Activated naive CD4-positive, alpha-beta T cell treated with Interleukin-2 at 50 U/mL for 16 hours (primary cell): ENCODE results near the gene SIT1.

Experiments
- DNase-seq: peaks from one replicate; pipeline ENCODE4 v3.0.0-alpha.2; 2020

SIT1 gene, protein sequence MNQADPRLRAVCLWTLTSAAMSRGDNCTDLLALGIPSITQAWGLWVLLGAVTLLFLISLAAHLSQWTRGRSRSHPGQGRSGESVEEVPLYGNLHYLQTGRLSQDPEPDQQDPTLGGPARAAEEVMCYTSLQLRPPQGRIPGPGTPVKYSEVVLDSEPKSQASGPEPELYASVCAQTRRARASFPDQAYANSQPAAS

DNA sequence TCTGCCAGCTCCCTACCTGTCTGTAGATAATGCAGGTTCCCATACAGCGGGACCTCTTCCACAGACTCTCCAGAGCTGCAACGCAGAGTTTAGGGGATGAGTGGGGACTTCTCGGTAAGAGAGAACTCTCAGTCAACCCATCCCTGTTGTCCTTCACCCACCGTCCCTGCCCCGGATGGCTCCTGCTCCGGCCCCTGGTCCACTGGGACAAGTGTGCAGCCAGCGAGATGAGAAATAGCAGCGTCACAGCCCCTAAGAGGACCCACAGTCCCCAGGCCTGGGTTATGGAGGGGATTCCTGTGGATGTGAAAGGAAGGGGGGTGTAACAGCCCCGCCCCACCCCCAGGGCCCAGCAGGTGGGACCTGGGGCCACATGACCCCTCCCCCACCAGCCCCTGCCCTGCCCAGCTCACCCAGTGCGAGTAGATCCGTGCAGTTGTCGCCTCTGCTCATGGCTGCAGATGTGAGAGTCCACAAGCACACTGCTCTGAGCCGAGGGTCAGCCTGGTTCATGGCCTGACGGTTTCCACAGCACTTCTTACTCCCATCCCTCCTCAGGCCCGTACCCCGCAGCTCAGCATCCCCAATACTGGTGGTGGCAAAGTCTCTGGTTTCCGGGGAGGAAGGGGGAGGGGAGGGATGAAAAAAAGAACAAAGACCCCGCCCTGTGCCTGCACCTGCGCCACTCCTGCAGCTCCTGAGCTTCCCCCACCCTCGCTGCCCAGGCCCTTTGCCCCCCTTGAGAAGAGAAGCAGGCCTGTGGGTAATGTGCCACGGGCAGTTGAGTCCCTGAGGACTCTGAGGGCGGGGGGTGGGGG is at the start of gene SIT1:
Gene SIT1, minus strand, starts transcription at position 591 of the 818 bp plus-strand sequence. Its CDS starts 78 bp downstream, at position 513.
- no peak for DNase-seq

DNA sequence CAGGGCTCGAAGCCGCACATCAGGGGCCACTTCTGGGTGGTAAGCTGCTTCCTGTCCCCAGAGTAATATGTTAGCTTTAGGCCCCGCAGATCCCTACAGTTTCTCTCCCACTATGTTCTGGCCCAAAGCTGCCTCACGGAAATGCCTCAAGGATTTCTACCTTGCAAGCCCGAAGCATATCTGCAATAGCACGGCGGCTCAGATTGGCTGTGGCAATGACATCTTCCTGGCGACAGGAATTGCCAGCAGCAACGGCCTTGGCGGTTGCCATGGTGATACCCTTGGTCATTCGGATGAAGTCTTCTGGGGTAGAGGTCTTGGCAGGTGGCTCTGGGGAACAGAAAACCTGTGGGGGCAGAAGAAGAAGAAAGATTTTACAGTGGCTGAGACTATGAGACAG is 49.3 kb upstream of the SIT1 start:
- no peak for DNase-seq

DNA sequence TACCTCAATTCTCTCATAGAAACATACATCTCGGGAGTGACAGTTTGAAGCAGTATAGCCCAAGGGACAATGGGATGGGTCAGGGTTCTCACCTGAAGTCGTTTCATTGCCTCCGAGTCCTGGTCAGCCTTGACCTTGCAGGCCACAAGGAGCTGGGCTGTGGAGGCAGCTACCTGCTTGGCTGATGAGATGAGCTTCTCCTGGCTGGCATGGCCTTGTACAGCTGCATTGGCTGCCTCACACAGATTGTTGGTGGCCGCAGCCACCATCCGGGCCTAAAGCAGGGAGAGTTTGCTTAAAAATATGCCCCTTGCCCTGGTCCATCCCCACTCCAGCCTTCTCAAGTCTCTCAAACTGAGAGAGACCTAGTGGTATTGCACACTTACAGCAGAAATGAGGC is 47.5 kb upstream of the SIT1 start:
- no peak for DNase-seq

DNA sequence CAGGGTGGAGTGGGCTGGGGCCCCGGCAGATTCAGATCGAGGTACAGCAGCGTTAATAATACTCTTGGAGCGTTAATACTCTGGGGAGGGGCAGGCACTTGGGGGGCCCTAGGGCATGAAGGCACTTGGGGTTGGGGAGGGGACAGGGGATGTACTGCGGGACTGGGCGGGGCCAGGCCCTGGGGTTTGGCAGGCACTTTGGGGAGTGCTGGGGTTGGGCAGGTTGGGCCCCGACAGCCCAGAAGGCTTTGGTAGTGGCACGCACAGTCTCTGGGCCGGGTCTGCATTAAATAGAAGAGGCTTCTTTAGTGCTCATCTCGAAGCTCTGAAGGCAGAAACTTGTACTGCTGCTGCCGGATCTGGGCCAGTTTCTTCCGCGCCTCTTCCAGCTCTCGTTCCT is 46.8 kb upstream of the SIT1 start:
- DNase-seq: no peak

DNA sequence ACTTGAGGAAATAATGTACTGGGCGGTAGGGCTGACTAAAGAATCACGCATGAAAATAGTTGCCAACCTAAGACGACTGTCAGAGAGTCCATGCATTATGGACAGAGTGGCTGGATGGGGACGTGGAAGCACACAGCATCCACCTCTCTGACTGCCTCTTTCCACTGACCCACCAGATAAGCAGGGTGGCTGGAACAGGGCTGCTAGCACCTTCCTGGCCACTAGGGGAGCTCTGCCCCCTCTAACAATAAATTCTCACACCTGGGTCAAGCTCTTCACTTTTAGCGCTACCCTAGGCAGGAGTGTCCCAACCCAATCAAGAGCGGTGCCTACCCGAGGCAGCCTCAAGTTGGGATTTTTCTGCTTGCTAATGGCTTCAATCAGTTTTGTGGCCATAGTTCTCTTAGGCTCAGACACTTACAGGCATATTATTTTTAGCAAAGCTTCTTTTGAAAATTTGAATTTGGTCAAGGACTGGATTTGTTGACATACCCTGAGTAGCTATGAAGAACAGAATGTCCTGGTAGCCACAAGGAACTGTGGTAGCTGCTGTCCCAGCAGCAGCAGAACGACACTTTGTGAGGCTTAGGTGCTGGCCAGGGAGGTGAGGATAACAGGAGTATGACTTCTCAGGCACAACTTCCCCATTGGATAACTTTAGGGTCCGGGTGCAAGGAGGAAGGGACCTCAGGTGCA is 45.9 kb upstream of the SIT1 start:
- DNase-seq: peak; percentile 59

DNA sequence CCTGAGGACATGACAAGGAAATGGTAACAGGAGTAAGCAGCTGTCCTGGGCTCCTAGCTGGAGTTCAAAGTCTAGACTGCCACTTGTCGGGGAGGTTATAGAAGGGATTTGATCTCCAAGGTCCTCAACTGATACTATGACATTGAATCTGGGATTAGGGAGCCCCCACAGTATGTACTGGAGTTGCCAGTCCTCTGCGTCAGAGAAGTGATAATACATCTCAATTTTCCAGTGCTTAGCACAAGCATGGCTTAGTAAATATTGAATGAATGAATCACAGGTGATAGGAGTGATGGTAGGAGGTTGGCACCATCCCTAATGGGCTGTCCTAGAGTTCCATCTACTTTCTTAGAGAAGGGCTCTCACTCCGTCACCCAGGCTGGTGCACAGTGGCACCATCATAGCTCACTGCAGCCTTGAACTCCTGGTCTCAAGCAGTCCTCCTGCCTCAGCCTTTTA is 45.2 kb upstream of the SIT1 start:
- DNase-seq: no peak

DNA sequence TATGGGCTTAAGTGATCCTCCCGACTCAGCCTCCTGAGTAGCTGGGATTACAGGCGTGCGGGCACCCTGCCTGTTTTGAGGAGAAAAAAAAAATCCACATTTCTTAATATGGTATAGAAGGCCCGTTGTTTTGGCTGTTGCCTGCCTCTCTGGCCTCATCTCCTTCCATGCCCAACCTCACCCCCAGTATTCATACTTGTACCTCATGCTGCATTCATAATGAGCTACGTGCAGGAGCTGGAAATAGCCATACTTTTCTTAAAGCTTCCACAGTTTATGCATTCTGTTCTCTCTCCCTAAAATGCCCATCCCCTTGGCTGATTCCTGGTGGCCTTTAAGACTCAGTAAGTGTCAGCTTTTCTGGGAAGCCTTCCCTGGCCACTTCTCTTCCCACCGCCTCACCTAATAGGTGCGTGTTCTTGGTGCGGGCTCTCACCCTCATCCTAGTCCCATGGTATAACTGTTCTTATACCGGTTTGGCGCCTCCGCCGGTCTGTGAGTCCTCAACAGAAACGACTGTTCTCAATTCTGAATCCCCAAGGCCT is 41.1 kb upstream of the SIT1 start:
- no peak for DNase-seq

DNA sequence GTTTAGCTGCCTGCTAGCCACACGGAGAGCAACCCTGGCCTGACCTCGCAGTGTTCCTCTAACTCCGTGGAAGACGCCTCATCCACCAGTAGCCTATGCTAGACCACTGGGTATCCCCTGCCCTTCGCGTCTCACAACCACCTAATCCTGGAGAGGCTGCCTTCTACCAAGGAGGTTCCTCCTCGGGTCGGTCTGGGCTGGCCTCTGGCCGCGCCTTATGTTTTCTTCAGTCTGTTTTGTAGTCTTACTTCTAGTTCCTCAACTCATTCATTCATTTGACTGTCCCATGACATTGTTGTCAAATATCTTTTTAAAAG is 40.6 kb upstream of the SIT1 start:
- DNase-seq: no peak

DNA sequence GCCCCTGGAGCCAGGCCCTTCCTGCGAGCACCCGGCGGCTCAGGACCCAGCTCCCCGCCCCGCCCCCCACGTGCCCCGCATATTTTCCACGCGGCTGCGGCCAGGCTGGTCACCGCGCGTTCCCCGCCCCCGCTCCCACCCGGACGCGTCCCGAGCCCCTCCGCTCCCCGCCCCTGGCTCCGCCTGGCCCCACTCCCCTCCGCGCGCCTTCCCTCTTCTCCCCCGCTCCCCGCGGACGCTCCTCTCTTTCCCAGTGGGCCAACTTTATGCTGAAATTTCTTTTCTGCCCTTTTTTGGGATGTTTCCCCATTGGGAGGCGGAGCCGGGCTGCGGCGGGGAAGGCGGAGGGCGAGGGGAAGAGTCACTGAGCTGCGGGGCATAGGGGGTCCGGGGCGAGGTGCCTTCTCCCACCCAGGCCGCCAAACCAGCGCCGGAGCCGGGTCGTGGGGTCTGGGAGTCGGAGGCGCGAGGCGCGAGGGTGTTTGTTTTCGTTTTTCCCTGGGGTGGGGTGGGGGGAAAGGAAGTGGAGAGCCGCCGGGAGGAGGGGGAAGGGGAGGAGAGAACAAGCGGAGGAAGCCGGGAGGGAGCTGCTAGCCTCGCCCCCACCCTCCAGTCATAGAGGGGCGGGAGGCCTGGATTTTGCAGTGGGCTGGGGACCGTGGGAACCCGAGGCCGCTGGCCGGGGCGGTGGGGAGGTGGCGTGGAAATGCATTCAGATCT is 40.0 kb upstream of the SIT1 start:
- DNase-seq: peak; percentile 42

DNA sequence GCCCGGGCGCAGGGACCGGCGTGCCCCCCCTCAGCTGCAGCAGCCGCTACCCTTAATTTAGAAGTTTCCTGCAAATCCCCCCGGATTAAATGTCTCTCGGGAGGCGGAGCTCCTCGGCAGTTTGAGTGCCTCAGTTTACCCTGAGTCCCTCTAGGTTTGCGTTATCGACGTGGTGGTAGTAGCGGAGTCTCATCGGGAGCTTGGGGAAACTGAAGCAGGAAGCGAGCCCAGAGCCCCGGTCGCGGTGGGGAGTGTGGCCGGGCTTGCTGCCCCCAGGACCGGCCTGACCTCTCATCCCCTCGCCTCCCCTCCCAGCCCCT is 39.5 kb upstream of the SIT1 start:
- no peak for DNase-seq

DNA sequence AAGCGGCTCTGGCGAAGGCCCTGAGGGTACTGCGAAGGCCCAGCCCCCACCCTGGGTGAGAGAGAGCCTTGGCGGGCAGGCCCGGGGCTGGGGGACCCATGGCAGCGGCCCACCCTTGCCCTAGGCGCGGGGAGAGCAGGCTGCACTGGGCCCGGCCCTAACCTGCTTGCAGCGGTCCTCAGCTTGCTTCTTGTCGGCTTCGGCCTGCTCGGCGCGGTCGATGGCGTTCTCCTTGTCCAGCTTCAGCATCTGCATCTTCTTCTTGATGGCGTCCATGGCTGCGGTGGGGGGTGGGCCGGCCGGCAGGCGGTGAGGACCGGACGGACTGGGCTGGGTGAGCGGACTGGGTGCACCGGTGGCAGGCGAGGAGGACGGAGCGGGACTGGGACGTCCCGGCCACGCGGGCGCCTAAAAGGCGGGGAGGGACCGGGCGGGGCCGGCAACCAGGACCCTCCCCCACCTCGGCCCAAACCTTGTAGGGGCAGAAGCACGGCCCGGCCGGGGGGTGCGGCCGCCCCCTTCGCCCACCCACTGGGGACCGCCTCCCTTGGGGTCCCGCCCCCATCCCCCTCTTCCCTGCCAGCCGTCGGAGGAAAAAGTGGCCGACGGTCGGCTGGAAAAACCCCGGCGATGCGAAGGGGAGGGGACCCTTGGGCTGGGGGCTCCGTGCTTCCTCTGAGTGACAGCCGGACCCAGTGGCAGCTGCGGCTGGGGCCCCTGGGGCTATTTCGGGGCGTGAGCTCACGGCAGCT is 39.0 kb upstream of the SIT1 start, which contains the start of gene TPM2:
Gene TPM2, minus strand, starts transcription at position 384 of the 752 bp plus-strand sequence. Its CDS starts 108 bp downstream, at position 276.
- DNase-seq: no peak

DNA sequence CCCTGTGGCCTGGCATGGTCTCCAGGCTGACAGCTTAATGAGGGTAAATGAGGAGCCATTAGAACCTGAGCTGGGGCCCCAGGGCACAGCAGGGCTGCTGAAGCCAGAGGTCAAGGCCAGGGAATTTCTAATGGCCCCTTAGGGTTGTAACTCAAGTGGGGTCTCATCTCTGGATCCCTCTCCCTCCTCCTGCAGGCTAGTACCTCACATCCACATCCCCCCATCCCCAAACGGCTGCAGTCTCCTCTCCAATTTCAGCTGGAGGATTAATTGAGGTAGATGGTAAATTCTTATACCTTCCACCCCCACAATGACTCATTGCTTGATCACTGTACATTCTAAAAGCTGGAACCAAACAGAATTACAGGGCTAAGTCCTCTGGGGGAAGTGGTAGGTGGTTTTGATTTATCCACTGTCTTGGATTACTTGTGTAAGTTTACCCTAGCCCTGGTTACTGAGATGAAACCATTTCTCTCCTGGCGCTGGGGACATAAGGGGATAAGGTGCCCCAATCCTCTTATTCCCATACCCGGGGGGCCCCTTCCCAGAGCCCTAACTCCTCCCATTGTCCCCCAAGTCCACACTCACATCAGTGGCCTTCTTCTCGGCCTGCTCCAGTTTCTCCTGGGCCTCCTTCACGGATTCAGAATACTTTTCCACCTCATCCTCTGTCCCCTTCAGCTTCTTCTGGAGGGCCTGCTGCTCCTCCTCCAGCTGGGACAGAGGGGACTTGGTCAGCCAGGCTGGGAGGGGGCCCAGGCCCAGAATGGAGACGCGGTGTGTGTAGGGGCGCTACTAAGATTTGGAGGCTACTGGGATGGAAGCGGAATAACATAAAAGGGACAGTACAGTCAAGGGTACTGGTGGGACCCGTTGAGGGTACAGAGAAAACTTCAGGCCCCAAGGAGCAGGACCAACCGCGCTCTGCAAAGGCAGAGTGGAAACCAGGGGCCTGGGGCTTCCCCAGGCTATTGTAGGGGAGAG is 38.1 kb upstream of the SIT1 start:
- DNase-seq: no peak

DNA sequence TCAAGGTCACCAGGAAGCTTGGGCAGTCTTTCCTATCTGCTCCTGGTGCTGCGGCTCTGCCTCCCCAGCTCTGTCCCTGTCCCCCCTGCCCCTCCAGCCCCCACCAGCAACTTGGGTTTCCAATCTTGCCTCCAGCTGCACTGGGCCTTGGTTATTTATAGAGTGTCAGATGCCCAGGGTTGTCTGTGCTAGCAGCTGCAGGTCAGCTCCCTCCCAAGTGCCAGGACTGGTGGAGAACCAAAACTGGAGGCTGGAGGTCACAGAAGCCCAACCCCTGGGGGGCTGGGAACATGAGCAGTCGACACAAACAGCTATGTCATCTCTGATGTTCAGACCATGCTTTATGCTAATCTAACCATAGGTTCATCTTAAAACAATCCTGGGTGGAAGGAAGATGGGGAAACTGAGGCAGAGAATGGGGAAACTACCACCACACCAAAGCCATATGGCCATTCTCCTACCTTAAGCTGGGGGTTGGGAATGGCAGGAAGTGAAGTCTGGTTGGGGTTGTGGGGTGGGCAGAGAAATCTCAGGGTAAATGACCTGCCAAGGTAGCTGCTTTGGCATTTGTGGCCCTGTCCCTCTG is 37.3 kb upstream of the SIT1 start:
- DNase-seq: no peak

DNA sequence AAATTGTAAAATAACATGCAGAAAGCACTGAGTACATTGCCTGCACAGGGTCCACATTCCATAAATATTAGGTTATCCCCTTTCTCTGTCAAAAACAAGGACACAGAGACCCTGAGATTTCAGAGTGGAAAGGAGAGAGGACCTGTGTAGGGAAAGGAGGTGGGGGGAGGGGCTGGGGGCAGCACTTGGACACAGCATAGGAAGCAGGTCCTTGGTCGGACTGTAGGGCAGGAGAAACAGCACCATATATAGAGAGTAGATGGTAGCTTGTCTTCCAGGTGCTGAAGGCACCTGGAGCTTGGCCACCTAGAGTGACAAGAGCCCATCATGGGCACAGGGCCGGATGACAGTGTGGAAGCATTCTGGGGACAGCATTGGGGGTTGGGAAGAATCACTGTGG is 36.6 kb upstream of the SIT1 start:
- no peak for DNase-seq

DNA sequence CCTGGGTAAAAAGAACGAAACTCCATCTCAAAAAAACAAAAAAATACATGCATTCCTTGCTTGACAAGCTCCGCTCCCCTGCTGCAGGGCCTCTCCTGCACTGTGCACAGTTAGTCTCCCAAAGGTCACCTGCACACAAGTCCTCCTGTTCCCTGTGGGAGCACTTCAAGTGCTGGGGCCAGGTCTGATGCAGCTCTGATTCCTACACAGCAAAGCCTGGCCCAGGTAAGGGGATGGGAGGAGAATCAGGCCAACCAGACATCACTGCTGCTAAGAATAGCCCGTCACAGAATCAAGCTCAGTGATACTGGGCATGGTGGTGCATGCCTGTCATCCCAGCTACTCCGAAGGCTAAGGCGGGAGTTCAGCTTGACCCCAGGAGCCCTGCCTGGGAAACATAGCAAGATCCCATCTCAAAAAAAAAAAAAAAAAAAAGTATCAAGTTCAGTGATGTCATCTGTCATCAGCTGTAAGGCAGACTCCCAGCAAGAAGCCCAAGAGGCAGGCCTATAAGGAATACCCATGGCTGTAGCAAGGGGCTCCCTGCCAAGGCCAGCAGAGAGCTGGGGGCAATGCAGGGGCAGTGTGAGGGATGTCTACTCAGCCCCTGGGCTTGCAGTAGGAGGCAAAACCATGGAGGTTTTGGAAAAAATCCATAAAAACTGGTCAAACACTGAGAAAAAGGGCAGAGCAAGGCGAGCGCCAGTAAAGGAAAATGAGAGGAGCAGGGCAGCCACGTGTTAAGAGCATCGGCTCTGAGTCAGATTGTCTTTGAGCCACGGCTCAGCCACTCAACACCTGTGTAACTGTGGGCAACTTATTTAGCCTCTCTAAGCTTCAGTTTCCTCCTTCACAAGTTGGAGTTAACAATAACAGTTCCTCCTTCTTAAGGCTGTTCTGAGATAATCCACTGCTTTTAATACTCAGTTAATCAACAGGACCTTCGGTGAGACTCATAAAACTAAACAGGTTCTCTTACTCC is 35.8 kb upstream of the SIT1 start:
- no peak for DNase-seq

DNA sequence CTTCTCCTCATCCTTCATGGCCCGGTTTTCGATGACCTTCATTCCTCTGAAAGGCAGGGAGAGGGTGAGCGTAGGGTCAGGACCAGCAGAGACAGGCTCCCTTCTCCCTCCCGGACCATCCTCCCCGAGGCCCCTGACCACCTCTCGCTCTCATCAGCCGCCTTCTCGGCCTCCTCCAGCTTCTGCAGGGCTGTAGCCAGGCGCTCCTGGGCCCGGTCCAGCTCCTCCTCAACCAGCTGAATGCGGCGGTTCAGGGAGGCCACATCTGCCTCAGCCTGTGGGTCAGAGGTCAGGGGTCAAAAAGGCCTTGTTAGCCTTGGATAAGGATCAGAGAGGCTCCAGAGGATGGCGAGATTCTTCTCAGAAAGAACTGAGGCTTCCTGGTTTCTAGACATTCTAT is 34.8 kb upstream of the SIT1 start:
- DNase-seq: no peak

DNA sequence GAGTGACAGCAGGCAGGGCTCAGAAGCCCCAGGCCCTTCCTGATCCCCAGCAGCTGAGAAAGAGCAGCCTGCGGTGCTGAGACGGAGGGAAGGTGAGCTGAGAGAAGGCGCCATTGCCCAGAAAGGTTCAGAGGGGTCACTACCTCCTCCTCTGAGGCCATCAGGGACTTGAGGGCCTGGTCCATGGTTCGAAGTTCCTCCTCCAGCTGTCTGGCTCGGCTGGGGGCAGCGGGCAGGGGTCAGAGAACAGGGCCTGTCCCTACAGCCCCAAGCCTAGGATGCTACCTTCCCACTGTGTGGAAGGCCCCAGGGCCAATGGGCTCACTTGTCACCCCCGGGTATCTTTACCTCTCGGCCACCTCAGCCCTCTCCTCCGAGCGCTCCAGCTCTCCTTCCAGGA is 34.2 kb upstream of the SIT1 start:
- no peak for DNase-seq

DNA sequence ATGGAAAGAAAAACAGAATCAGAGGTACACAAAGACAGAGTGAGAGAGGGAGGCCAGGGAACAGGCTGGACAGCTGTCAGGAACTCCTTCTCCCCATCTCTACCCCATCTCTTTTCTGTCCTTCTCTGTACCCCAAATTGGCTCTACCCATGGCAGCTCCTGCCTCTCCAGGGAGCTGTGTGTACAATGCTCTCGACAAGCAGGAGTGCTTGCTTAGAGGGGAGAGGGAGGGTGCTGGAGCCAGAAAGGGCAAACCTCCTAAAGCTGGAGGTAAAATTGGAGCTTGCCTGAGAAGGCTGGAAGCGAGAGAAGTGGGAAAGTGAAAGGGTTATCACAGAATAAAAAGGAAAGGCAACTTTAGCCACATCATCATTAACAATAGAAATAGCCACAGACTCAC is 32.6 kb upstream of the SIT1 start:
- DNase-seq: no peak

DNA sequence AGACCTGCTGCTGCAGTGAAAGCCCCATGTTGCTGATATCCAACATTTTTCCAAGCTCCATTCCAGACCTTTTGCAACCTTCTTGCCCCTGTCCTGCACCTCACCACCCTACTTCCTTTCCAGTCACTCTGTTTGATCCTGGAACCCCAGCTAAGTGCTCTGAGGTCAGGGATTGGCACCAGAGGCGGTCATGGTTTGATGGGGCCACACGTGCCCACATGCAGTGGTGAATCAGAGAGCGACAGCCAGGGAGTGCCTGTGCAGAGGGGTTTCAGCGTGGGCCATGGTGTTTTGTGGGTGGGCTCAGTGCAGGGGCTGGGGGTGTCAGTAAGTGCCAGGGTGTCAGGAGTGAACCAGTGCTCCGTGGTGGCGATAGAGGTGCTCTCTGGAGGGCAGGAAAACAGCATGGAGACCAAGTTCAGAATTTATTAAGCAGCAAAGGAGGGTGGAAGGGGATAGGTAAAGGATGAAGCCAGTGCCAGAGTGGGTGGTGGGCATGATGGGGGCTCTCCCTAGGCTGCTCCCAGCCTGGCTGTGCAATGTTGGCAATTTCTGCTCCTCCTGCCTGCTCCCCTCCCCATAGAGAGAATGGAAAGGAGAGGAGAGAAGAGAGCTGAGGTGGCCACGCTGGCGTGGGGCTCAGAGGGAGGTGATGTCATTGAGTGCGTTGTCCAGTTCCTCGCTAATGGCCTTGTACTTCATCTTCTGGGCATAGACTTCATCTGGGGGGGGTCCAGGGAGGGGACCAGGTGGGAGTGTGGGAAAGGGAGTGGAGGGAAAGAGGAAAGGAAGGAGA is 32.0 kb upstream of the SIT1 start:
- DNase-seq: no peak
